T-helper 2 cell treated with Interferon-gamma antibody and Interleukin-4, amounts not matched to agents 100 ng/mL and 5 ng/mL, for 36 hours (primary cell): ENCODE data around the gene SBK1. TPM values are rescaled to one million over a fixed set of nuclear protein-coding genes. Genes with fewer than 3 reads are reported as not detected.

Source experiments
- intact Hi-C: fragments of 100-400 bp; cut with micrococcal nuclease; formaldehyde crosslinking; loops from one replicate; pipeline ENCODE4 v1.15.1; 2023
- total RNA-seq: library from RNA; stranded (reverse); gene quantifications from 2 replicates; pipeline ENCODE4 v1.2.3, GENCODE V29; 2022

The SBK1 gene
- total RNA-seq, 1 donor from 2014 or later, result 5.4 TPM

- intact Hi-C loops, result no loop called here
Observed at GRCh38 chr16:28280881-28281836, 11.2 kb upstream of the SBK1 start.

DNA sequence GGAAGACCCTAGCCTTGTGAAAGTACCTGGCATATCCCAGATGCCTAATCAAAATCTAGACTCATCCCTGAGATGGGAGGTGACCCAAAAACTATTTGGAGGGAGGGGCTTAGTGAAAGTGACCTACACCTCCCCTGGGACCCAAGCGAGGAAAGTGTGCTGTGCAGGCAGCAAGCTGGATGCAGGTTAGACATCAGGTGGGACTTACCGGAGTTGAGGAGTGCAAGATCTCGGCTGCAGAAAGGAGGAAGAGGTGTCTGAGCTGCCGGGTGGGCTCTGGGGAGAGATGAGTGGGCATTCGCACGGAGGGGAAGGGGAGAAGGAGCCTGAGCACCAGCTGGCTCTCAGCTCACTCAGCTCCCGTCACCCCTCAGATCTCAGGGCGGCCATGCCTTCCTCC is 10.3 kb upstream of the SBK1 start:
- intact Hi-C loops, result no loop called here

GRCh38 chr16:28283173-28283572 is 9.2 kb upstream of the SBK1 start:
- intact Hi-C loops, result no loop called here

DNA sequence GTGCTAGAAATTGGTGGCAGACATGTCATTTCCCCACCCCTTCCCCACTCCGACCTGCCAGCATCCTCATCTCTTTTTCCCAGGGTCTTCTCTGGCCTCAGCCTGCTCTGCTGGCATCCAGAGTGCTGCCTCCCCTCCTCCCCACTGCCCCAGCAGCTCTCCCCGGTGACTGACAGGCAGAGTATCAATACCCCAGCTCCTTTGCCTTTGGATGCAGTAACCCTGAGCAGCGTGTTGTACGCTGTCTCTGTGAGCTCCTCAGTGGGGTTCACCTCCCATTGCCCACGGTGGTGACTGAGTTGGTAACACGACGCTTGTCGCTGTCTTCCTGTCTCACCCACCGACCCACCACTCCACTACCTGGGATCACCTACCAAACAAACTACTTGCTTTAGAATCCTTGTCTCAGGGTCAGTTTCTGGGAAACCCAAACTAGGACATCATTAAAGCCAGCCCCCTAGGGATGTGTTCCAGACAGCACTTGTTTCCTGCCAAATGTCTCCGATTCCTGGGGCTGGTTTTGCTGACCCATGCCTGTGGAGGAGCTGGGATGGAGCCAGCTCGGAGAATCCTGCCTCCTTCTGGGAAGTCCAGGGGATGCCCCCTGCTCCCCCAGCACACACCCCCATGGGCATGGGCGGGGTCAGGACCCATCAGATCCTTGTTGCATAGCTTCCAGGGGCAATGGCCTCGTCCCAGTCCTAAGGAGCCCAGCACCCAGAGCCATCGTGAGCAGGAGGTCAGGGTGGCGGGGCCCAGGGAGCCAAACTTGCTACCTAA is 8.3 kb upstream of the SBK1 start:
- intact Hi-C loops, result no loop called here

DNA sequence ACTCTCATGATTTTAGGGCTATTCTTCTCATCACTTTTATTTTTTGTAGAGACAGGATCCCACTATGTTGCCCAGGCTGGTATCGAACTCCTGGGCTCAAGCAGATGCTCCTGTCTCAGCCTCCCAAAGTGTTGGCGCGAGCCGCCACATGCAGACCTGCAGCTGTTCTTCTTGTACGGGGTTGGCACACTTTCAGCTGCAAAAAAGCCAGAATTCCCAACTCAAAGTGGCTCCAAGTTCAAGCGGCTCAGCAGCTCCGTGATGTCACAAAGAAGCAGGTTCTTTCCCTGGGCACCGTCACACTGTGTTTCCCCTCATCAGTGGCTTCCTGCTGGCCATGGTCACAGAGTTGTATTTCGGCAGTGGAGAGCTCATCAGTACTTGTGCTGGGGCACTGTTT is 6.7 kb upstream of the SBK1 start:
- intact Hi-C loops, result no loop called here

DNA sequence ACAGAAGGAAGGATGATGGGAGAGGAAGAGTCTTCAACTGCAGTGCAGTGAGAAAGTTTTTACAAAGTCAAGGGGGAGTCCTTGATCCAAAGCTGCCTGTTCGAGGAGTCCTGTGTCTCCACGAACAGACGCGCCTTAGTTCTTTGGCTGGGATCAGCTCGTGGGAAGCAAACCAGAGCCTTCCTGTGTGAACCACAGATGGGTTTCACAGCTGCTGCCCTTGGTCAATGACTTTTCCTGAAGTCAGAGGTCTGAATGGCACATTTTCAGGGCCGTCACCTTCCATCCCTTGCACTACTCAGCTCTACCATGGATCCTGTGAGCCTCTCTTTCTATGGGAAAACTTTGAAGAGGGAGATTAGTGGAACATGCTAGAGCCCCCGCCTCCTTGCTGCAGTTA is 4.2 kb upstream of the SBK1 start:
- intact Hi-C loops, result no loop called here

DNA sequence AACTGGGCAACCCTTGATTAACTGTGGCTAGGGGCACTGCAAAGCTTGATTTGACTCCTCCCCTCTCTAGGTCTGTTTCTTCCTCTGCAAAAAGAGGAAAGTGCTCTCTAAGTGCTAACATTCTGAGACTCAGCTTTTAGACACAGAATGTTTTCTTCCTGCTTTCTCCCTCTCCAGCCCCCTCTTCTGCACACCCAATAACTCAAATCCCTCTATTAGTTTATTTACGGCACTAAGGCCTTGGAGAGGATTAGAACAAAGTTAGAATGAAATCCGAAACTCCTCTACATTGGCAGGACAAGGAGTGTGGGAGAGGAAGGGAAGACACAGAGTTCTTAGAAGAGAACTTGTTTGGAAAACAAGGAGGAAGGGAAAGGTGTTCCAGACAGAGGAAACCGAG is 3.3 kb upstream of the SBK1 start:
- intact Hi-C loops, result no loop called here

- intact Hi-C loops, result loop anchor here (5.0 to 10.0 kb wide), 3 partner anchors 75 to 1095 kb away; partner anchors contain the start of genes KATNIP and XPO6
Observed at GRCh38 chr16:28289939-28290858, 2.1 kb upstream of the SBK1 start.

DNA sequence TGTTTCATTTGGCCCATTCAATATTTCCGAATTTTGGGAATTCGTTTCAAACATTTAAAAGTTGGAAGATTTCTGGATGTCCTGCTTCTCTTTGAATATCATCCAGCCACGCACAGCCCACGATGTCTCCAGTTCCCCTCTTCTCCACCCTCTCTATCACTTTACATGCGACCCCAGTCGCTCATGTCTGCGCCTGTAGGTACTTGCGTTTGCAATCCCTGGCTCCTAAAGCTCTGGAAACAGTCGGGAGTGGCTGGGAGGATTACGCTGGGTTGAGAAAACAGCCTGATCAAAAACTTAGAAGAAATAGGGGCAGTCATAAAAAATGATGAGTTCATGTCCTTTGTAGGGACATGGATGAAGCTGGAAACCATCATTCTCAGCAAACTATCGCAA is 1.5 kb upstream of the SBK1 start:
- intact Hi-C loops, result loop anchor here (5.0 to 10.0 kb wide), 3 partner anchors 76 to 1096 kb away; partner anchors contain the start of genes KATNIP and XPO6

GRCh38 chr16:28292731-28293600 is 641 bp downstream of the SBK1 start:
- intact Hi-C loops, result loop anchor here (5.0 to 10.0 kb wide), 3 partner anchors 78 to 1098 kb away; partner anchors contain the start of genes KATNIP and XPO6

DNA sequence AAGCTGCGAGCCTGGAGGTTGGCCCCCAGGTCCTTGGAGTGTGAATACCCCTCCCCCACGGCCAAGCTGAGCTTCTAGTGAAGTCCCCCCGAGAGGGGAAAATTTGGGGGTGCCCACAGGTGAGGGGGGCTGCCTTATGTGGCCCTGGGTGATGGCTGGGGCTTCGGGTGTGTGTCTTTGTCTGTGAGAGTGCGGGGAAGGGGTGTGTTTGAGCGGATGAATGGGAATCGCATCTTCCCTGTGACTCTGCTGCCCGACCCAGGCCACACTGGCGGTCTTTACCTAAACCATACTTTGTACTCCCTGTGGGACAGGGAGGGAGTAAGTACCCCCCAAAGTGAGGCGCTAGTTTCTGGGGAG is 1.3 kb downstream of the SBK1 start:
- intact Hi-C loops, result loop anchor here (5.0 to 10.0 kb wide), 3 partner anchors 79 to 1099 kb away; partner anchors contain the start of genes KATNIP and XPO6

DNA sequence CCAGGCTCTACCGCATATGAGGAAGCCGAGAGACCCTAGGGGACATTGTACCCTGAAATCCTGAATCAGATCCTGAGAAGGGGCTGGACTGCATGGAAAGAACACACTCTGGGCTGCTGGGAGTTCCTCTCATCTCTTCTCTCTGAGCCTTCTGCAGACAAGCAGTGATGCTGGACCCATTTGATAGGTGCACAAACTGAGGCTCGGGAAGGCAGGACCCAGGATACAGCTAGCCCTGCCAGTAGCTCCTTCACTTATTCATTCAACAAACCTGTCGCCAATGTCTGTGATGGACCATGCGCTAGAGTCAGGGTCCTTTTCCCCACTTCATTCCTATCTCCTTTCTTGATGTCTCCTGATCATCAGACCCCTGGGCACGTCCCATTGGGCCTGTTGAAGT is 1.9 kb downstream of the SBK1 start:
- intact Hi-C loops, result loop anchor here (5.0 to 10.0 kb wide), 3 partner anchors 79 to 1099 kb away; partner anchors contain the start of genes KATNIP and XPO6

- intact Hi-C loops, result loop anchor here (10.0 kb wide), 2 partner anchors 80 to 1100 kb away; partner anchors contain the start of gene XPO6
Observed at GRCh38 chr16:28295276-28295675, 3.0 kb downstream of the SBK1 start.

DNA sequence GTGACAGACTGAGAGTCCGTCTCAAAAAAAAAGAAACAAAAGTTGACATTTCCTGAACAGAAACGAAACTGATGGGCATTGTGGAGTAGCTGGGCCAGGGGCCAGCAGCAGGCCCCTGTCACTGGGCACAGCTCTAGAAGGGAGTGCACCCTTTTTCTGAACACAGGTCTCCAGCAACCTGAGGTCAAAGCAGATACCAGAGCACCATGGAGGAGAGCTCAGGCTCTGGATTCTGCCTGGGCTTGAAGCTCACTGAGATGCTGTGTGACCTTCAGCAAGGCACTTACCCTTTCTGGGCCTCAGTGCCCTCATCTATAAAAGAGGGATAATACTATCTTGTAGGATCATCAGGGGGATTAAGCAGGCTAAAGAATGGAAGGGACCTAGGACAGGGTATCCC is 5.0 kb downstream of the SBK1 start:
- intact Hi-C loops, result loop anchor here (10.0 kb wide), 2 partner anchors 83 to 1103 kb away; partner anchors contain the start of gene XPO6

DNA sequence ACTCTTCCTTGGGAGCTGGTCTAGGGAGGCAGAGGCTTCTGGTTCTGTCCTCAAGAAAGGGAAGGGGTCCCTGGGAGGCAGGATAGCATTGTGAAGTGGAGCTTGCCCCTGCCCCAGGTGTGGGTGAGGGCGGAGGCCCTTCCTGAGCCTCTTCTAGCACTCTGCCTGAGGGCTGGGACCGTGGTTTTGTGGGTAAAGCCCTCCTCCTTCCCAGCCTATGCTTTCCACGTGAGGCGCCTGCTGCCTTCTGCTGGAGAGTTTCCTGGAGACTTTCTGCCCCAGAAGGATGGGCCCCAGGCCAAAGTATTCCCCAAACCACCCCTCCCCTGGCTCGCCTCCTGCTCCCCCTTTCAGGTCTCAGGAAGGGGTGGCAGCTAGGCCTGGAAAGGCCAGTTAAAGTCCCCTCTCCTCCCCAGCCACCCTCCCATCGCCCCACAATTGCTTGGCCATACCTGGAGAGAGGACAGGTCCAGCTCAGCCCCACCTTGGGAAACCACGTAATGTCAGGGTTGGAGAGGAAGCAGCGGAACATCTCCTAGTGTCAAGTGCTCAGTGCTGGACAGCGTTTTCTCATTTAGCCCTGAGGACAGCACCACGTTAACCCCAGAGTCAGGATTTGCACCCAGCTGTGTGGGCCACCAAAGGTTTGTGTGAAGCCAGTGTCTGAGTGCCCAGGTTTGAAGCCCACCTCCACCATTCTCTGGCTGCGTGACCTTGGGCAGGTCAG is 5.6 kb downstream of the SBK1 start:
- intact Hi-C loops, result loop anchor here (10.0 kb wide), 2 partner anchors 83 to 1103 kb away; partner anchors contain the start of gene XPO6

GRCh38 chr16:28298511-28298878 is 6.2 kb downstream of the SBK1 start:
- intact Hi-C loops, result loop anchor here (10.0 kb wide), 2 partner anchors 84 to 1104 kb away; partner anchors contain the start of gene XPO6

DNA sequence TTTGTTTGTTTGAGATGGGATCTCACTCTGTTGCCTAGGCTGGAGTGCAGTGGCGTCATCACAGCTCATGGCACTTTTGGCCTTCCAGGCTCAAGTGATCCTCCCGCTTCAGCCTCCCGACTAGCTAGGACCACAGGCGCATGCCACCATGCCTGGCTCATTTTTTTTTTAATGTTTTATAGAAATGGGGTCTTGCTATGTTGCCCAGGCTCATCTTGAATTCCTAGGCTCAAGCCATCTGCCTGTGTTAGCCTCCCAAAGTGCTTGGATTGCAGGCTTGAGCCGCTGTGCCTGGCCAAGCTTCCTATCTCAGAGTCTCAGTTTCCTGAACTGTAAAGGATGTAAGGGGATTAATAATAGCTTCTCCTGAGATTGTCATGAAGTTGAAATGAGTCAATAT is 8.0 kb downstream of the SBK1 start:
- intact Hi-C loops, result no loop called here

DNA sequence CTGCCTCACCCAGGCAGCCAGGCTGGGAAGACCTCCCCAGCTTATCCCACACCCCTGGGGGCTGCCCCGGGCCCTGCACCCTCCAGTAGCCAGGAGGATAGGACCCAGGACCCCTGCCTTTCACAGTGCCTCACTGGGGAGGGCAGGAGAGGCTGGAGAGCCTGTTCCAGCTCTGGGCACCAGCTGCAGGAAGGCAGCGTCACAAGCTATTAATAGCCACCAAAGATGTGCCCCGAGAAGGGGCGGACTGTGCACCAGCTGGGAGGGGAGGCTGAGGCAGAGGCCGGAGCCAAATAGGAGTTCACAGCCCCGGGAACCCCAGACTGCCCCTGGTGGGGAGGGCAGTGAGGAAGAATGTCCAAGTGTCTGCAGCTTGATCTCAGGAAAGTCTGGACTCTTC is 8.8 kb downstream of the SBK1 start:
- intact Hi-C loops, result no loop called here

- intact Hi-C loops, result no loop called here
Observed at GRCh38 chr16:28301620-28302019, 9.3 kb downstream of the SBK1 start.
